DOHH2 (cell line): ENCODE data around the gene WNT2B.

Source experiments
- EZH2phosphoT487 ChIP-seq: fragments of 200-600 bp; sonication (generic); IDR thresholded peaks from 2 replicates; pipeline ENCODE4 v1.6.1; 2017; ENCODE audit warnings: borderline replicate concordance, mild to moderate bottlenecking, antibody characterized with exemption, low read length, moderate library complexity, mixed read lengths
- TF ChIP-seq, protein P1 (sequence below): fragments of 200-600 bp; sonication (generic); IDR thresholded peaks from one replicate; pipeline ENCODE4 v1.5.1; 2014; ENCODE audit warnings: antibody characterized with exemption, mild to moderate bottlenecking, low read depth, low read length; ENCODE audit not compliant: poor library complexity, severe bottlenecking

DNA sequence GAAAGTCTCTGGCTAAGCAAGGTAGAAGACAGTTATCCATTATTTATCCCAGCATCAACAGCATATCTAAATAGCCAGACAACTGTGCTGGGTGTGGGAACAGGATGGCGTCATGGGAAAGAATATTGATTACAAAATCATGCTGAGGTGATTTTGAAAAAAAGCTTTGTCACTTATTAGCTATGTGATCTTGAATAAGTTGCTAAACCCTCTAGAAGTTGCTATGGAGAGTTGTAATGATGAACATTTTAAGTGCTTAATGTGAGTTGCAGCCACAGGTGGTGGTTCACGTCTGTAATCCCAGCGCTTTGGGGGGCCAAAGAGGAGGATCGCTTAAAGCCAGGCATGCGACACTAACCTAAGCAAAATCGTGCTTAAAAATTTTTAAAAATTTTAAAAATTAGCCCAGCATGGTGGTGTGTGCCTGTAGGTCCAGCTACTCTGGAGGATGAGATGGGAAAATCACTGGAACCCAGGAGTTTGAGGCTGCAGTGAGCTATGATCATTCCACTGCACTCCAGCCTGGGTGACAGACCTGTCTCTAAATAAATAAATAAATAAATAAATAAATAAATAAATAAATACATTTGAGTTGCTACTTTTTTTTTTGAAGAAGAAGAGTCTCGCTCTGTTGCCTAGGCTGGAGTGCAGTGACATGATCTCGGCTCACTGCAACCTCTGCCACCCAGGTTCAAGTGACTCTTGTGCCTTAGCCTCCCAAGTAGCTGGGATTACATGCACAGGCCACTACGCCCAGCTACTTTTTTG lies 33.6 kb downstream of the WNT2B start:
- TF ChIP-seq, protein P1, sequence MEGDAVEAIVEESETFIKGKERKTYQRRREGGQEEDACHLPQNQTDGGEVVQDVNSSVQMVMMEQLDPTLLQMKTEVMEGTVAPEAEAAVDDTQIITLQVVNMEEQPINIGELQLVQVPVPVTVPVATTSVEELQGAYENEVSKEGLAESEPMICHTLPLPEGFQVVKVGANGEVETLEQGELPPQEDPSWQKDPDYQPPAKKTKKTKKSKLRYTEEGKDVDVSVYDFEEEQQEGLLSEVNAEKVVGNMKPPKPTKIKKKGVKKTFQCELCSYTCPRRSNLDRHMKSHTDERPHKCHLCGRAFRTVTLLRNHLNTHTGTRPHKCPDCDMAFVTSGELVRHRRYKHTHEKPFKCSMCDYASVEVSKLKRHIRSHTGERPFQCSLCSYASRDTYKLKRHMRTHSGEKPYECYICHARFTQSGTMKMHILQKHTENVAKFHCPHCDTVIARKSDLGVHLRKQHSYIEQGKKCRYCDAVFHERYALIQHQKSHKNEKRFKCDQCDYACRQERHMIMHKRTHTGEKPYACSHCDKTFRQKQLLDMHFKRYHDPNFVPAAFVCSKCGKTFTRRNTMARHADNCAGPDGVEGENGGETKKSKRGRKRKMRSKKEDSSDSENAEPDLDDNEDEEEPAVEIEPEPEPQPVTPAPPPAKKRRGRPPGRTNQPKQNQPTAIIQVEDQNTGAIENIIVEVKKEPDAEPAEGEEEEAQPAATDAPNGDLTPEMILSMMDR = no peak
- no peak for TF ChIP-seq EZH2phosphoT487
